Sigmoid colon (tissue), 7 donors: ENCODE results near the gene DZIP3. TPM values are rescaled to one million over a fixed set of nuclear protein-coding genes. Genes with fewer than 3 reads are reported as not detected.

Experiments
- DNase-seq: peaks from one replicate; pipeline ENCODE4 v3.0.0-alpha.2; 2019
- H3K27ac ChIP-seq, 4 donors: fragments of 200-600 bp; sonication (generic); one replicate each; pipeline ENCODE4 v1.5.1; 2016 to 2019; ENCODE audit warnings: mild to moderate bottlenecking in 1 of 4
- H3K27me3 ChIP-seq, 3 donors: fragments of 200-600 bp; sonication (generic); one replicate each; pipeline ENCODE4 v1.5.1; 2019; ENCODE audit warnings: mild to moderate bottlenecking in 1 of 3
- H3K36me3 ChIP-seq, 4 donors: fragments of 200-600 bp; sonication (generic); one replicate each; pipeline ENCODE4 v1.5.1; 2016 to 2019
- H3K4me1 ChIP-seq, 4 donors: fragments of 200-600 bp; sonication (generic); one replicate each; pipeline ENCODE4 v1.5.1; 2017 to 2019
- H3K4me3 ChIP-seq, 4 donors: fragments of 200-600 bp; sonication (generic); one replicate each; pipeline ENCODE4 v1.5.1; 2017 to 2019; ENCODE audit warnings: mild to moderate bottlenecking in 2 of 4, moderate library complexity in 1 of 4
- H3K9me3 ChIP-seq, 4 donors: fragments of 200-600 bp in 3 of 4; sonication (generic) in 3 of 4; one replicate each; pipeline versions ENCODE4 v1.5.1 to v1.6.1; 2013 to 2019
- EP300 ChIP-seq, 4 donors: sonication (generic); formaldehyde crosslinking; IDR thresholded peaks; one replicate each; pipeline ENCODE4 v1.6.1; 2017; ENCODE audit warnings: antibody characterized with exemption in 4 of 4
- POLR2A ChIP-seq, 2 donors: fragments of 450-650 bp; IDR thresholded peaks; one replicate each; pipeline ENCODE4 v1.6.1; 2016; ENCODE audit warnings: antibody characterized with exemption in 2 of 2, mild to moderate bottlenecking in 2 of 2, moderate library complexity in 2 of 2
- POLR2AphosphoS5 ChIP-seq, 4 donors: sonication (generic); formaldehyde crosslinking; IDR thresholded peaks; one replicate each; pipeline ENCODE4 v1.6.1; 2017; ENCODE audit warnings: antibody characterized with exemption in 4 of 4
- WGBS, 2 donors: extraction: QIAGEN DNeasy Blood & Tissue Kit; methylation state at CpG; one replicate each; pipeline ENCODE4 v1.1.7; 2013; 5-methylcytosine and 5-hydroxymethylcytosine counted together
- intact Hi-C: fragments of 100-400 bp; cut with DNase I; formaldehyde crosslinking; loops from one replicate; pipeline ENCODE4 v1.15.1; 2023
- polyA plus RNA-seq, 3 donors: library from polyadenylated mRNA; stranded (reverse); fragments of 200-250 nt; gene quantifications; one replicate each; pipeline ENCODE4 v1.2.3, GENCODE V29; 2013
- small RNA-seq, 3 donors: library from RNA; depleted of rRNA; stranded (forward); fragments of <200 nt; gene quantifications; one replicate each; pipeline ENCODE3, GENCODE V24; 2016
- total RNA-seq, 4 donors: library from RNA; depleted of rRNA; stranded (reverse); fragments of >200 nt; gene quantifications; one replicate each; pipeline ENCODE4 v1.1.0, GENCODE V29; 2016
- TF ChIP-seq, protein P1 (sequence below), 4 experiments: fragments of 450-650 bp in 3 of 4; fragments of 200-600 bp in 1 of 4; IDR thresholded peaks; one replicate each; pipeline ENCODE4 v1.5.1; 2016 to 2019; ENCODE audit warnings: antibody characterized with exemption in 4 of 4, mild to moderate bottlenecking in 3 of 4, moderate library complexity in 2 of 4
- donor health status: healthy with polysubstance abuse.
- donor health status: Bipolar disorder and iron deficiency.
- donor health status: healthy.

The DZIP3 gene
- total and polyA plus RNA-seq, 7 donors = 1.2 to 12.0 (median 8.8) TPM

GRCh38 chr3:108736821-108737220 is 147.3 kb downstream of the DZIP3 start:
- Histone ChIP-seq H3K4me3 (no peak overlapping the region), H3K36me3 (no peaks in the 10 kb centered on the region), H3K9me3 (no peaks in the 10 kb centered on the region), H3K4me1 (no peaks in the 10 kb centered on the region), H3K27me3 (no peaks in the 10 kb centered on the region), H3K27ac (no peak overlapping the region)
- WGBS, 2 donors = 80 to 87% methylated on average over 6 of the region's 6 CpGs
- TF ChIP-seq, protein P1, sequence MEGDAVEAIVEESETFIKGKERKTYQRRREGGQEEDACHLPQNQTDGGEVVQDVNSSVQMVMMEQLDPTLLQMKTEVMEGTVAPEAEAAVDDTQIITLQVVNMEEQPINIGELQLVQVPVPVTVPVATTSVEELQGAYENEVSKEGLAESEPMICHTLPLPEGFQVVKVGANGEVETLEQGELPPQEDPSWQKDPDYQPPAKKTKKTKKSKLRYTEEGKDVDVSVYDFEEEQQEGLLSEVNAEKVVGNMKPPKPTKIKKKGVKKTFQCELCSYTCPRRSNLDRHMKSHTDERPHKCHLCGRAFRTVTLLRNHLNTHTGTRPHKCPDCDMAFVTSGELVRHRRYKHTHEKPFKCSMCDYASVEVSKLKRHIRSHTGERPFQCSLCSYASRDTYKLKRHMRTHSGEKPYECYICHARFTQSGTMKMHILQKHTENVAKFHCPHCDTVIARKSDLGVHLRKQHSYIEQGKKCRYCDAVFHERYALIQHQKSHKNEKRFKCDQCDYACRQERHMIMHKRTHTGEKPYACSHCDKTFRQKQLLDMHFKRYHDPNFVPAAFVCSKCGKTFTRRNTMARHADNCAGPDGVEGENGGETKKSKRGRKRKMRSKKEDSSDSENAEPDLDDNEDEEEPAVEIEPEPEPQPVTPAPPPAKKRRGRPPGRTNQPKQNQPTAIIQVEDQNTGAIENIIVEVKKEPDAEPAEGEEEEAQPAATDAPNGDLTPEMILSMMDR (IDR thresholded peaks at IDR 0.05) = no peak
- intact Hi-C loops = no loop called here
- DNase-seq = no peak

DNA sequence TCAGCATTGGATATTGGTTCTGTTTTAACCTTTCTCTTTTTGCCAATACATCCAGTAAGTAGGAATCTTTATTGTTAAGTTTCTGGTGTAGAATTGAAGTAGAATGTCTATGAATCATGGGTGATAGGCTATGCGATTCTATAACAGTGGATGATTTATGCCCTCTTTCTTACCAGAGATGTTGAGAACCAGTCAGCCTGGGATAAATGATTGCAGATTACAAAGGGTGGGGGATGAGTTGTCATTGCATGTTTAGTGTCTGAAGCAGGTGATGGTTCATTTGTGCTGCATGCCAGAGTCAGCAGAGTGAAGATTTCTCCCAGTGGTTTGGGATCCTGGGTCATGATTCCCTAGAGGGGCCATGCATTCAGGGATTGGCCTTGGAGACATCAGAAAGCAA is 153.4 kb downstream of the DZIP3 start:
- DNase-seq = no peak
- intact Hi-C loops = no loop called here
- 94 to 98% methylated on average over 1 of the region's 1 CpG for WGBS, 2 donors

More for the DNA sequence above, 153.4 kb downstream of the DZIP3 start:
- TF ChIP-seq POLR2AphosphoS5 (IDR thresholded peaks at IDR 0.05) (no peak), POLR2A (IDR thresholded peaks at IDR 0.05) (no peak), EP300 (IDR thresholded peaks at IDR 0.05) (no peak)
- TF ChIP-seq, protein P1 (IDR thresholded peaks at IDR 0.05) = no peak
- Histone ChIP-seq H3K4me1 (no peaks in the 10 kb centered on the region), H3K4me3 (no peak overlapping the region), H3K27ac (no peak overlapping the region), H3K27me3 (no peaks in the 10 kb centered on the region), H3K36me3 (no peaks in the 10 kb centered on the region), H3K9me3 (no peaks in the 10 kb centered on the region)

Small RNA genes lying within 50 kb of the gene (small RNA-seq; reads per million reads assigned to genes)
- gene AC092185.1 (0 reads per million in 3 donors), gene RF00156 (0 reads per million in 3 donors)

Other genes starting within 250 kb of the DZIP3 start
- under 1 TPM in 1 of 4 donors, not detected in 3; under 0.01 TPM for gene MYH15, start 79.1 kb upstream of the DZIP3 start, total RNA-seq
- gene MYH15, start 79.1 kb upstream of the DZIP3 start, polyA plus RNA-seq = under 1 TPM; 0.23 to 0.60 (median 0.39) TPM
- gene CIP2A, start 284 bp upstream of the DZIP3 start, total RNA-seq = 1 to 10 TPM in 3 of 4 donors, under 1 TPM in 1; 0.99 to 4.3 (median 3.0) TPM
- gene CIP2A, start 284 bp upstream of the DZIP3 start, polyA plus RNA-seq = 1 to 10 TPM in 2 of 3 donors, under 1 TPM in 1; 0.60 to 5.4 (median 1.6) TPM
- gene RETNLB, start 167.7 kb downstream of the DZIP3 start, total RNA-seq = not detected
- 10 to 100 TPM; 48.6 to 86.0 (median 55.3) TPM for gene RETNLB, start 167.7 kb downstream of the DZIP3 start, polyA plus RNA-seq
- gene TRAT1, start 233.1 kb downstream of the DZIP3 start, total RNA-seq = under 1 TPM in 2 of 4 donors, not detected in 2; 0.27 to 0.33 TPM
- 1 to 10 TPM in 1 of 3 donors, not detected in 2; 4.4 TPM for gene TRAT1, start 233.1 kb downstream of the DZIP3 start, polyA plus RNA-seq